Measurements from ENCODE around the gene TM9SF4. TPM values are rescaled to one million over a fixed set of nuclear protein-coding genes. Genes with fewer than 3 reads are reported as not detected.

The TM9SF4 gene
- polyA plus RNA-seq (ENCODE audit: insufficient read length in 3 of 3), result 10 to 100 TPM; 65.3 to 68.8 (median 68.7) TPM

GRCh38 chr20:32109392-32110172 lies at the start of gene TM9SF4:
Gene TM9SF4 (plus strand): TSS chr20:32109714. CDS start chr20:32109741, 27 bp downstream.
- peak; percentile 97 to 99 (median 97) for DNase-seq (ENCODE audit: low read depth in 3 of 3, low spot score in 2 of 3)

GRCh38 chr20:32062776-32063170 lies 46.7 kb upstream of the TM9SF4 start:
- no peak for DNase-seq (ENCODE audit: low read depth in 3 of 3, low spot score in 2 of 3)

GRCh38 chr20:32063695-32064094 lies 45.8 kb upstream of the TM9SF4 start:
- DNase-seq (ENCODE audit: low read depth in 3 of 3, low spot score in 2 of 3), result no peak

GRCh38 chr20:32064667-32065066 lies 44.8 kb upstream of the TM9SF4 start:
- peak in 1 of 3 donors; percentile 25 for DNase-seq (ENCODE audit: low read depth in 3 of 3, low spot score in 2 of 3)

- no peak for DNase-seq (ENCODE audit: low read depth in 3 of 3, low spot score in 2 of 3)
Observed at GRCh38 chr20:32067234-32067821, 42.2 kb upstream of the TM9SF4 start.

- DNase-seq (ENCODE audit: low read depth in 3 of 3, low spot score in 2 of 3), result no peak
Observed at GRCh38 chr20:32068174-32068573, 41.3 kb upstream of the TM9SF4 start.

GRCh38 chr20:32069711-32070110 lies 39.8 kb upstream of the TM9SF4 start:
- no peak for DNase-seq (ENCODE audit: low read depth in 3 of 3, low spot score in 2 of 3)

GRCh38 chr20:32070282-32070681 lies 39.2 kb upstream of the TM9SF4 start:
- DNase-seq (ENCODE audit: low read depth in 3 of 3, low spot score in 2 of 3), result no peak

- no peak for DNase-seq (ENCODE audit: low read depth in 3 of 3, low spot score in 2 of 3)
Observed at GRCh38 chr20:32070690-32071213, 38.8 kb upstream of the TM9SF4 start.

- DNase-seq (ENCODE audit: low read depth in 3 of 3, low spot score in 2 of 3), result no peak
Observed at GRCh38 chr20:32071395-32072167, 37.9 kb upstream of the TM9SF4 start.

- DNase-seq (ENCODE audit: low read depth in 3 of 3, low spot score in 2 of 3), result no peak
Observed at GRCh38 chr20:32072168-32072750, 37.3 kb upstream of the TM9SF4 start.

- DNase-seq (ENCODE audit: low read depth in 3 of 3, low spot score in 2 of 3), result no peak
Observed at GRCh38 chr20:32075534-32075933, 34.0 kb upstream of the TM9SF4 start.

GRCh38 chr20:32077190-32077589 lies 32.3 kb upstream of the TM9SF4 start:
- no peak for DNase-seq (ENCODE audit: low read depth in 3 of 3, low spot score in 2 of 3)

- DNase-seq (ENCODE audit: low read depth in 3 of 3, low spot score in 2 of 3), result no peak
Observed at GRCh38 chr20:32078322-32078721, 31.2 kb upstream of the TM9SF4 start.

GRCh38 chr20:32078791-32079190 lies 30.7 kb upstream of the TM9SF4 start:
- no peak for DNase-seq (ENCODE audit: low read depth in 3 of 3, low spot score in 2 of 3)

- DNase-seq (ENCODE audit: low read depth in 3 of 3, low spot score in 2 of 3), result no peak
Observed at GRCh38 chr20:32079655-32080109, 29.8 kb upstream of the TM9SF4 start.

- no peak for DNase-seq (ENCODE audit: low read depth in 3 of 3, low spot score in 2 of 3)
Observed at GRCh38 chr20:32080783-32081182, 28.7 kb upstream of the TM9SF4 start.

- DNase-seq (ENCODE audit: low read depth in 3 of 3, low spot score in 2 of 3), result no peak
Observed at GRCh38 chr20:32083469-32083868, 26.0 kb upstream of the TM9SF4 start.

GRCh38 chr20:32087070-32087469 lies 22.4 kb upstream of the TM9SF4 start:
- no peak for DNase-seq (ENCODE audit: low read depth in 3 of 3, low spot score in 2 of 3)

- DNase-seq (ENCODE audit: low read depth in 3 of 3, low spot score in 2 of 3), result no peak
Observed at GRCh38 chr20:32088759-32089158, 20.8 kb upstream of the TM9SF4 start.

Measured in right renal cortex interstitium (tissue), 3 donors.